Nephron (organoid): ENCODE results near the gene C3orf80.

Experiments used
- H3K27ac Mint-ChIP-seq, 3 experiments: 2 replicates each; pipeline ENCODE4 v1.8.0; 2020; ENCODE audit warnings: mixed read lengths in 3 of 3, mild to moderate bottlenecking in 2 of 3, moderate library complexity in 1 of 3
- H3K27me3 Mint-ChIP-seq: 2 replicates; pipeline ENCODE4 v1.8.0; 2021; ENCODE audit warnings: low read depth, mild to moderate bottlenecking, moderate library complexity, mixed read lengths
- H3K36me3 Mint-ChIP-seq: 2 replicates; pipeline ENCODE4 v1.8.0; 2020; ENCODE audit warnings: low read depth, mixed read lengths
- H3K4me1 Mint-ChIP-seq: 2 replicates; pipeline ENCODE4 v1.8.0; 2020; ENCODE audit warnings: mixed read lengths
- H3K4me3 Mint-ChIP-seq, 3 experiments: 2 replicates each; pipeline ENCODE4 v1.8.0; 2020; ENCODE audit warnings: mild to moderate bottlenecking in 3 of 3, mixed read lengths in 3 of 3, moderate library complexity in 2 of 3
- H3K9me3 Mint-ChIP-seq: 2 replicates; pipeline ENCODE4 v1.8.0; 2020; ENCODE audit warnings: mixed read lengths
- CTCF ChIP-seq, 3 experiments: fragments of 200-600 bp; sonication (generic); IDR thresholded peaks; one replicate each; pipeline ENCODE4 v1.5.0; 2021; ENCODE audit warnings: antibody characterized with exemption in 3 of 3; ENCODE audit not compliant: unreplicated experiment in 3 of 3

The C3orf80 gene

DNA sequence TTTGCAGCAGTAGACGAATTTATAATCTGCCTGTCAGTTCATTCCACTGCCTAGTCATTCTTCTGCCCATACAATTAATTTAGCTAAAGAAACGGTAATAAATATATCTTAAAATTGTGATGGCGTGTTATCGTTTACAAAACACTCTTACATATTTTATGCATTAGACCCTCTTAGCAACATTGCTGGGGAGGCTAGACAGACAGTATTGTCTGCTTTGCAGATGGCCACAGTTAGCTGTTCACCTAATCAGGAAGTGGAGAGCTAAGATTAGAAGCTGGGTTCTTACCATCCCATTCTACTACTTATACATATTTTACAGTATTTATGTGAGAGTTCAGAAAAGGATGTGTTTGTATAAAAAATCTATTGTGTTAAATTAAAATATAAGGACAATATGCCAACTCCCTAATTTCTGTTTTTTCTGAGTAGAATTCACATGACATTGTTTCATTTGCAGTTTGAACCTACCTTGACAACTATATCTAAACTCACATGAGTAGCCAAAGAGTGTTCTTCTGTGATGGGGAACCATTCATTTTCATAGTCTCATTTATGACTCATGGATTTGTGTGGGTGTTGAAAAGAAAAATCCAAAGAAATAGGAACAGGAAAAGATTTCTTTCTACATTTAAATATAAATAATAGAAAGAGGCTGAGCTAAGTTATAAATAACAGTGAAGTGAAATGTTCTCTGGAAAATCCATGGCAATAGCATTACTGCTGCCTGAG is 41.7 kb upstream of the C3orf80 start:
- H3K27ac Mint-ChIP-seq, result peak overlapping the region in 1 of 3 experiments; percentile 63
- H3K9me3 Mint-ChIP-seq, result no peaks in the 10 kb centered on the region
- peaks cover 3% of the 10 kb centered on the region for H3K27me3 Mint-ChIP-seq
- peaks cover 38% of the 10 kb centered on the region for H3K4me1 Mint-ChIP-seq
- H3K4me3 Mint-ChIP-seq, result no peak overlapping the region
- no peak for TF ChIP-seq CTCF (IDR thresholded peaks at IDR 0.05; ENCODE audit: unreplicated experiment in 3 of 3)
- H3K36me3 Mint-ChIP-seq, result no peaks in the 10 kb centered on the region

DNA sequence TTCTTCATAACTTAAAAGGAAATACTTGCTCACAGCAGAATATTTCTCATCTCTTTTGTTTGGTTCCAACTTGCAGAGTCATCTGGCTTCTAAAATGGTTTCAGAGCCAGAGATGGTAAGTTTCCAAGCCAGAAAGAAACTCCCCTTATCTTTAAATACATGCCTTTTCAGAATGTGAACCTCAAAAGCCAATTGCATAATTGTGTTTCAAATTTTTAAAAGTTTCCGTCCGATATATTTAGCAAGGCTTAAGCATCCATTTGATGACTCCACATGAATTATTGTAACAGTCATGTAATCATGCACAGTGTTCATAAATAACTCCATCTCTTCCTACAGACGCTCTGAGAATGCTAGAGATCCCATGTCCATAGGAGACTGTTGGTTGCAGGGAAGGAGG is 40.6 kb upstream of the C3orf80 start:
- Mint-ChIP-seq H3K27ac (peak overlapping the region in 2 of 3 experiments; percentile 18 to 63), H3K36me3 (no peaks in the 10 kb centered on the region), H3K4me3 (no peak overlapping the region), H3K27me3 (peaks cover 2% of the 10 kb centered on the region), H3K9me3 (no peaks in the 10 kb centered on the region), H3K4me1 (peaks cover 37% of the 10 kb centered on the region)
- TF ChIP-seq CTCF (IDR thresholded peaks at IDR 0.05; ENCODE audit: unreplicated experiment in 3 of 3), result no peak

DNA sequence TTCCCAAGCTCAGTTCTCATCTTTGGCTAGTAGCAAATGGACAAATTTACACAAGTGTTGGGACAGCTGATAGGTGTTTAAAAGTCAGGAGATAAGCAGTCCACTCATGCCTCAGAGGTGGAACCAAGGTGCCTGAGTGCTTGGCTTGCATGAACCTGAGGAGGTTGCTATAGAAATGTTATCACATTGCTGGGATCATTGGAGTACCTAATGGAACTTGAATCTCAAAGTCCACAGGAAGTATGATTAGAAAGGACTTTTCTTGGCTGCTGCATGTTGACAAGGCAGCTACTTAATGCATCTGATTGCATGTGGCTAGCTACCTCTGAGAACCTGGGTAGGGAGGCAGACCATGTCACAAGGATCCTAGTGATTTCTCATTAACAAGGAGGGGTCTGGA is 39.5 kb upstream of the C3orf80 start:
- no peak for TF ChIP-seq CTCF (IDR thresholded peaks at IDR 0.05; ENCODE audit: unreplicated experiment in 3 of 3)
- H3K36me3 Mint-ChIP-seq, result no peaks in the 10 kb centered on the region
- peaks cover 26% of the 10 kb centered on the region for H3K4me1 Mint-ChIP-seq
- H3K27ac Mint-ChIP-seq, result no peak overlapping the region
- no peaks in the 10 kb centered on the region for H3K9me3 Mint-ChIP-seq
- H3K27me3 Mint-ChIP-seq, result peaks cover 2% of the 10 kb centered on the region
- H3K4me3 Mint-ChIP-seq, result no peak overlapping the region

- no peaks in the 10 kb centered on the region for H3K36me3 Mint-ChIP-seq
- no peak overlapping the region for H3K27ac Mint-ChIP-seq
- TF ChIP-seq CTCF (IDR thresholded peaks at IDR 0.05; ENCODE audit: unreplicated experiment in 3 of 3), result no peak
- H3K4me3 Mint-ChIP-seq, result no peak overlapping the region
- peaks cover 14% of the 10 kb centered on the region for H3K4me1 Mint-ChIP-seq
- H3K27me3 Mint-ChIP-seq, result peaks cover 5% of the 10 kb centered on the region
- H3K9me3 Mint-ChIP-seq, result no peaks in the 10 kb centered on the region
These were observed 37.9 kb upstream of the C3orf80 start for GRCh38 chr3:160187288-160187687.

DNA sequence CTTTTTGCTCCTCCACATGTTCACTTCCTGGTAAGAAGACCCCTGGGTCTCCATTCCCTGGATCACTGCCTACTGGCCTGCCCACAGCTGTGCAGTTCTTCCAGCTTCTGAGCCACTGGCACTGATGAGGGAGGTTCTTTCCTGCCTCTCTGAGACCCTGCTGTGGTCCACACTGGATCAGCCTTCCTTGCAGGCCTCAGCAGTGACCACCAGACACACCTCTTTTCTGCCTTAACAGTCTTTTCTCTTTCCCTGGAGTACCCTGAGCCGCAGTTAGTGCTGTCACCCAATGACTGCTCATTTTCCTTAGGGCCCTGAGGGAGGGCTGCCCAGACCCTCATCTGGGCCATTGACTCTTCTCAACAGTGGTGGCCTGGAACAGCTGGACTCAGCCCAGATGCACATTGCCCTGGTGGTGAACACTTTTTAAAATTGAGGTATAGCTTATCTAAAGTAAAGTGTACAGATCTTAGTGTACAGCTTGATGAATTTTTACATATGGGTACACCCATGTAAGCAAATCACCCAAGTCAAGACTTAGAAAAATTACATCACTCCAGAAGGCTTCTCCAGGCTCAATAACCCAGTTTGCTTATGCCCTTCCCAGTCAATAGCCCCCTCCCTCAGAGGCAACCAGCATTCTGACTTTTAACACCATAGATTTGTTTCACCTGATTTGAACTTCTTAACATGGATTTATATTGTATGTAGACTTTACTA is 32.8 kb upstream of the C3orf80 start:
- no peak for TF ChIP-seq CTCF (IDR thresholded peaks at IDR 0.05; ENCODE audit: unreplicated experiment in 3 of 3)
- Mint-ChIP-seq H3K4me3 (no peak overlapping the region), H3K9me3 (no peaks in the 10 kb centered on the region), H3K4me1 (no peaks in the 10 kb centered on the region), H3K36me3 (no peaks in the 10 kb centered on the region), H3K27me3 (peaks cover 9% of the 10 kb centered on the region), H3K27ac (no peak overlapping the region)
